HG03558 (cell line): ENCODE data around the gene GRIP1.

ENCODE experiments used
- ATAC-seq: cut with Tn5 transposase; IDR thresholded peaks from one replicate; pipeline ENCODE4 v1.9.1; 2021; ENCODE audit warnings: moderate number of reproducible peaks; ENCODE audit not compliant: unreplicated experiment; ENCODE audit errors: extremely low read depth

The GRIP1 gene

DNA sequence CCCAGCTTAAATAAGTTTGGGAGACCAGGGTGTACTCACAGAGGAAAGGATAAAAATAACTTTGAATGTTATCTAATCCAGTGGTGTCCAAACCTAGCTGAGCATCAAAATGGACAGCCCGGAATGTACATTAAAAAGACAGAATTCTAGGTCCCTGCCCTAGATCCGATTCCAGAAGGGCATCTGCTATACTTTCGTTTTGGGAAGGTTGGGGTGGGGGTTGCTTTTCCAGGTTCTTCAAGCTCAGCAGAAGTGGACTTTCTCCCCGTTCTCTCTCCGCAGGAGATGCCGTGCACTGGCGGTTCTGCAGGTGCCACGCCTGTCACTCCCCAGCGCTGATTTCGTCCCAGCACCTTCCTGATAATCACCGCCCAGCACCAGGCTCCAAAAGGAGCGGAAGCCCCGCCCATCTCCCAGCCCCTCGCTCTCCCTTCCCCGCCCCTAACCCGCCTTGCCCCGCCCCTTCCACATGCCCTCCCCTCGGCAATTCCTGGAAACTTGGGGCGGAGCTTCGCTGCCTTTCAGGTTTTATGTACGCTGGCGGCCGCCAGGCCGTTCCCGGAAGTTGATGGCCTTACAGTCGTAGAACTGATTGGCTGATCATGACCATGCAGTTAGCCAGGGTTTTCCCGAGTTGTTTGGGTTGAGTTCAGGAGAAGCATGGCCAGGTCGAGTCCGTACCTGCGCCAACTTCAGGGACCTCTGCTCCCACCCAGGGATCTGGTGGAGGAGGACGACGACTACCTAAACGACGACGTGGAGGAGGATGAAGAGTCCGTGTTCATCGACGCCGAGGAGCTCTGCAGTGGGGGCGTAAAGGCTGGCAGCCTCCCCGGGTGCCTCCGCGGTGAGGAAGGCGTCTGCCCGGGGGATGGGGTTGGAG is 376.7 kb downstream of the GRIP1 start, which contains the start of gene HELB:
TSS of gene HELB (plus strand) at position 550 of the 883 bp plus-strand sequence. CDS start at position 661, 111 bp downstream.
- ATAC-seq, result peak; percentile 84

DNA sequence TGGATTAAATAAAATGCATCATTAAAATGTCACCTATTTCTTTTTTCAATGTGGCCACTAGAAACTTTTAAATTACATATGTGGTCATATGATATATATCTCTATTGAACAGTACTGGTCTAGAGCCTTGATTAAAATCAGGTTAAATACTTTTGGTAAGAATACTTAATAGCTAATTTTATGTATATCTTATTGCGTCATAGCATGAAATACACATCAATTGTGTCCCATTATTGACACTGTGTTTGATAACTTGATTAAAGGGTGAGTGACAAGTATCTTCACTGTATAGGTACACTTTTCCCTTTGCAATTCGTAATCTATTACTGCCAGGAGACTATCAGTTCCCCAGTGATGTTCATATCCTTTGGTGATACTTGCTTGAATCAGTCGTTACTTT is 381.0 kb downstream of the GRIP1 start:
- ATAC-seq, result no peak
